ENCODE results near the gene OR52N4. TPM values are rescaled to one million over a fixed set of nuclear protein-coding genes. Genes with fewer than 3 reads are reported as not detected.
"Not testable (repeated sequence)": the region's sequence is repeated elsewhere in the genome, so short reads cannot be mapped to it uniquely, and the experiment has no call there.

The OR52N4 gene
- not detected for total RNA-seq (2021; fragmentation: NEBNext Ultra II Directional; extraction: Animal tissue kit (Norgen Biotek cat#: 25700))
- long read RNA-seq, result 0 reads

DNA sequence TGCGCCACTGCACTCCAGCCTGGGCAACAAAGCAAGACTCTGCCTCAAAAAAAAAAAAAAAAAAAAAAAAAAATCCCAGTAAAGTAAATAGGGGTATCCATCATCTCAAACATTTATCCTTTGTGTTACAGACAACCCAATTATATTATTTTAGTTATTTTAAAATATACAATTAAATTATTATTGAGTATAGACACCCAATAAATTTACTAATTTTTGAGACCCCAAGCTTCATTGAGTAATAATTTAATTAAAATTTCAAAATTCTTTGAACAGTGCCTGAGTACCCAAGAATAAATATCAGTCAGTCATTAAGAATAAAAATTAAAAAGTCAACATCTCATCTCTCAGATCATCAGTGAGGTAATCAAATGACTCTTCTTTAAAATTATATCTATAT, at the start of gene OR52N4:
Gene OR52N4 (plus strand): TSS at position 301 of the 400 bp plus-strand sequence. CDS start 498 bp downstream, outside the sequence.
- Mint-ChIP-seq H3K27ac (no peak within 1 kb of the TSS), H3K4me1 (ENCODE audit: low read depth) (no peaks in the 10 kb centered on the region), H3K27me3 (ENCODE audit: insufficient read depth) (no peaks in the 10 kb centered on the region), H3K9me3 (no peaks in the 10 kb centered on the region), H3K36me3 (ENCODE audit: low read depth) (no peaks in the 10 kb centered on the region), H3K4me3 (no peak within 1 kb of the TSS)
- DNase-seq, result no peak
- TF ChIP-seq, protein P1, sequence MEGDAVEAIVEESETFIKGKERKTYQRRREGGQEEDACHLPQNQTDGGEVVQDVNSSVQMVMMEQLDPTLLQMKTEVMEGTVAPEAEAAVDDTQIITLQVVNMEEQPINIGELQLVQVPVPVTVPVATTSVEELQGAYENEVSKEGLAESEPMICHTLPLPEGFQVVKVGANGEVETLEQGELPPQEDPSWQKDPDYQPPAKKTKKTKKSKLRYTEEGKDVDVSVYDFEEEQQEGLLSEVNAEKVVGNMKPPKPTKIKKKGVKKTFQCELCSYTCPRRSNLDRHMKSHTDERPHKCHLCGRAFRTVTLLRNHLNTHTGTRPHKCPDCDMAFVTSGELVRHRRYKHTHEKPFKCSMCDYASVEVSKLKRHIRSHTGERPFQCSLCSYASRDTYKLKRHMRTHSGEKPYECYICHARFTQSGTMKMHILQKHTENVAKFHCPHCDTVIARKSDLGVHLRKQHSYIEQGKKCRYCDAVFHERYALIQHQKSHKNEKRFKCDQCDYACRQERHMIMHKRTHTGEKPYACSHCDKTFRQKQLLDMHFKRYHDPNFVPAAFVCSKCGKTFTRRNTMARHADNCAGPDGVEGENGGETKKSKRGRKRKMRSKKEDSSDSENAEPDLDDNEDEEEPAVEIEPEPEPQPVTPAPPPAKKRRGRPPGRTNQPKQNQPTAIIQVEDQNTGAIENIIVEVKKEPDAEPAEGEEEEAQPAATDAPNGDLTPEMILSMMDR (IDR thresholded peaks at IDR 0.05), result no peak

DNA sequence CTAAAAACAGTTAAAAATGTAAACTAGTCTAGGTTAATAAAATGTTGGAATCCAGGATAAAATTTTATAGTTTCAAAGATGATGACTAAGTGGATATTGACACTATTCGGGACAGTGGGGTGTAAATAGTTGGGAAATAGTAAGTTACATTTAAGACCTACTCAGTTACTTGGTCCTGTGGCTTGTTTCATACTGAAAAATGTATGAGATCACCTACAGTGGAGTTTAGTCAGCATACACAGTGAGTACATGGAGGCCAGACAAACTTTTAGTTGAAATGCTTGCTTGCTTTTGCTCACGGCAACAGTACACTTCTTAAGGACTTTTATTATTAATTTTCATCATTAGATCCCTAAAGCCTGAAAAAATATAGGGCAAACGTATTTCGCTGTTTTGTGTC, 48.4 kb upstream of the OR52N4 start:
- no peaks in the 10 kb centered on the region for H3K9me3 Mint-ChIP-seq
- peaks cover 1% of the 10 kb centered on the region; the same call in 1 of the 2 replicates for H3K27me3 Mint-ChIP-seq (ENCODE audit: insufficient read depth)
- no peak for DNase-seq
- peaks cover 14% of the 10 kb centered on the region; the same call in 1 of the 2 replicates for H3K4me1 Mint-ChIP-seq (ENCODE audit: low read depth)
- 0 out of 2 replicates have a peak overlapping the region, but pooled peaks have one; percentile 3 for H3K27ac Mint-ChIP-seq
- H3K4me3 Mint-ChIP-seq, result no peak overlapping the region
- TF ChIP-seq, protein P1 (IDR thresholded peaks at IDR 0.05), result no peak
- peaks cover 54% of the 10 kb centered on the region for H3K36me3 Mint-ChIP-seq (ENCODE audit: low read depth)

DNA sequence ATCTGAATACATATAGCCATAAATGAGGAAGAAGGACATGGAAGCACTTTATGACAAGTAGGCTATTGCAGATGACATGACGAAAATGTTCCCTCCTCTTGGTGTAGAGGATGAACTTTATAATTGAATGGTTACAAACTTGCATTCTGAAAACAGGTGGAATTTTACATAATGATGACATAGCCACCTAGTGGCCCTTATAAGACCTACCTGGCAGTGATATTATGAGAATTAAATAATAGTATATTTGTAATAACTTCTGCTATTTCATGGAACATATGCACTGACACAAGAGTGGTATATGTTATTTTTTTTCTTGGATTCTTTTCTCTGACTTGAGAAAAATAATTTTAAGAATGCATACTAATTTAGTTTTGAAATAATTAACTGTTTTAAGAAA, 41.5 kb upstream of the OR52N4 start:
- H3K9me3 Mint-ChIP-seq, result peaks cover 4% of the 10 kb centered on the region
- no peak overlapping the region for H3K4me3 Mint-ChIP-seq
- DNase-seq, result no peak
- H3K36me3 Mint-ChIP-seq (ENCODE audit: low read depth), result peaks cover 18% of the 10 kb centered on the region
- no peaks in the 10 kb centered on the region for H3K4me1 Mint-ChIP-seq (ENCODE audit: low read depth)
- TF ChIP-seq, protein P1 (IDR thresholded peaks at IDR 0.05), result peak; percentile 77
- peaks cover 4% of the 10 kb centered on the region; the same call in 1 of the 2 replicates for H3K27me3 Mint-ChIP-seq (ENCODE audit: insufficient read depth)
- H3K27ac Mint-ChIP-seq, result no peak overlapping the region

DNA sequence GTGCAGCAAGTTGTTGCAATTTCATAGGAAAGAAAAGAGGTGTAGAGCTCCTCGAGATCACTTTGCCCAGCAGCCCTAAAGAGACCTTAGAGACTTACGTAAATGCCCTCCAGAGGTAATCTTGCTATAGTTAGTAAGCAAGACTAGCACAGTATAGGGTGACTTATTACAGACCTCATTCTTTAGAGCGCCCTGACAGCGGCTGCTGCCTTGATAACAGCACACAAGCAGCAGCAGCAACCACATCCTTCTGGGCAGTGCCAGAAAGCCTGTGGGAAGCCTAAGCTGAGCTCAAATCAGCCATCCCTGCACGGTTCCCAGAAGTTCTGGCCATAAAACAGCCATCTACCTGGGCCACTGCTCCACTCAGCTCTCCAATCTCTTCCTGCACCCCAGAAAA, 40.3 kb upstream of the OR52N4 start:
- DNase-seq, result no peak
- no peak overlapping the region for H3K27ac Mint-ChIP-seq
- H3K4me1 Mint-ChIP-seq (ENCODE audit: low read depth), result no peaks in the 10 kb centered on the region
- H3K27me3 Mint-ChIP-seq (ENCODE audit: insufficient read depth), result peaks cover 2% of the 10 kb centered on the region; the same call in 1 of the 2 replicates
- H3K4me3 Mint-ChIP-seq, result no peak overlapping the region
- H3K36me3 Mint-ChIP-seq (ENCODE audit: low read depth), result peaks cover 12% of the 10 kb centered on the region
- peaks cover 4% of the 10 kb centered on the region for H3K9me3 Mint-ChIP-seq
- TF ChIP-seq, protein P1 (IDR thresholded peaks at IDR 0.05), result no peak

DNA sequence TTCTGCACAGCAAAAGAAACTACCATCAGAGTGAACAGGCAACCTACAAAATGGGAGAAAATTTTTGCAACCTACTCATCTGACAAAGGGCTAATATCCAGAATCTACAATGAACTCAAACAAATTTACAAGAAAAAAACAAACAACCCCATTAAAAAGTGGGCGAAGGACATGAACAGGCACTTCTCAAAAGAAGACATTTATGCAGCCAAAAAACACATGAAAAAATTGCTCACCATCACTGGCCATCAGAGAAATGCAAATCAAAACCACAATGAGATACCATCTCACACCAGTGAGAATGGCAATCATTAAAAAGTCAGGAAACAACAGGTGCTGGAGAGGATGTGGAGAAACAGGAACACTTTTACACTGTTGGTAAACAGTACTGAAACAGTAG, 37.5 kb upstream of the OR52N4 start:
- H3K9me3 Mint-ChIP-seq; H3K4me3 Mint-ChIP-seq; H3K27ac Mint-ChIP-seq; H3K27me3 Mint-ChIP-seq (ENCODE audit: insufficient read depth); DNase-seq; H3K4me1 Mint-ChIP-seq (ENCODE audit: low read depth); H3K36me3 Mint-ChIP-seq (ENCODE audit: low read depth): not testable (repeated sequence)

DNA sequence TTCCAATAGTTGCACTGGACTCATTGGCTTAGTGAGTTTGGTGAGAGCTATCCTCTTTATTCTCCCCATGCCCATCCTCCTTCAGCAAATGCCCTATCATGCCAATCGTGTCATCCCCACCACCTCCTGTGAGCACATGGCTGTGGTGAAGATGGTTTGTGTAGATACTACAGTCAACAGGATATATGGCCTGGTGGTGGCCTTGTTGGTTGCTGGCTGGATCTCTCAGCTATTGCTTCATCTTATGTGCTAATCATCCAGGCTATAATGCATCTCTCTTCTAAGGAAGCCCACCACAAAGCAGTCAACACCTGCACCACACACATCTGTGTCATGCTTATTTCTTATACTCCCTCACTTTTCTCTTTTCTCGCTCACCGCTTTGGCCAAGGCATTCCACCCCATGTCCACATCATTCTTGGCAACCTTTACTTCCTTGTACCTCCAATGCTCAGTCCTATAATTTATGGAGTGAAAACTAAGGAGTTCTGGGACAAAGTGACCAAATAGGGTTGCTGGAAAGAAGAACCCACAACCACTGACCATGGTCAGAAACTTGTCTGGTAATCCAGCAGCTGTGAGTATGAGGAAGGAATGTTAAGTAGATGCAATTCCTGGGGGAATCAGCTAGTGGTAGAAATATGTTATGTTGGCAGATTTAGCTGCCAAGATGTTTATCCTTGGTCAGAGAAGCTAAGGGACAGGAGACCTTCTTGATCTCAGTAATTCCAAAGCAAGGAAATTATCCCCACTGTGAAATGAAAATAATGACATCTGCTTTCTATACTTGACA, 34.1 kb upstream of the OR52N4 start:
- TF ChIP-seq, protein P1 (IDR thresholded peaks at IDR 0.05), result no peak
- H3K27me3 Mint-ChIP-seq (ENCODE audit: insufficient read depth), result peaks cover 9% of the 10 kb centered on the region
- DNase-seq, result no peak

More for the DNA sequence above, 34.1 kb upstream of the OR52N4 start:
- H3K36me3 Mint-ChIP-seq (ENCODE audit: low read depth), result no peaks in the 10 kb centered on the region
- no peak overlapping the region for H3K27ac Mint-ChIP-seq
- H3K9me3 Mint-ChIP-seq, result peaks cover 4% of the 10 kb centered on the region
- H3K4me3 Mint-ChIP-seq, result no peak overlapping the region
- H3K4me1 Mint-ChIP-seq (ENCODE audit: low read depth), result no peaks in the 10 kb centered on the region
